Activated CD4-positive, alpha-beta memory T cell treated with anti-CD3 and anti-CD28 coated beads, Interleukin-2, amount 10 ng/mL, durations not matched to agents 7 days and 5 days (primary cell): ENCODE data around the gene ATP8B4. TPM values are rescaled to one million over a fixed set of nuclear protein-coding genes. Genes with fewer than 3 reads are reported as not detected.
A peak's percentile ranks its signal among the peaks of the same experiment; 100 is the strongest.

Source experiments
- CTCF ChIA-PET: fragments of 350-600 bp; sonication (Branson Sonifier 250); formaldehyde crosslinking; loops from one replicate; lab custom pipeline; 2021; ENCODE audit warnings: antibody characterized with exemption, inconsistent platforms; lab: Charles Lee
- POLR2A ChIA-PET: fragments of 350-600 bp; sonication (Branson Sonifier 250); formaldehyde crosslinking; loops from one replicate; lab custom pipeline; 2021; ENCODE audit warnings: antibody characterized with exemption; lab: Charles Lee
- DNase-seq: peaks from one replicate; pipeline ENCODE4 v3.0.0-alpha.2; 2020
- H3K27ac Mint-ChIP-seq: one replicate; pipeline ENCODE4 v1.8.0; 2021; ENCODE audit warnings: mild to moderate bottlenecking, mixed read lengths
- H3K27me3 Mint-ChIP-seq: one replicate; pipeline ENCODE4 v1.8.0; 2021; ENCODE audit warnings: mixed read lengths
- H3K36me3 Mint-ChIP-seq: one replicate; pipeline ENCODE4 v1.8.0; 2021; ENCODE audit warnings: low read depth, mixed read lengths
- H3K4me1 Mint-ChIP-seq: one replicate; pipeline ENCODE4 v1.8.0; 2021; ENCODE audit warnings: mixed read lengths
- H3K4me3 Mint-ChIP-seq: one replicate; pipeline ENCODE4 v1.8.0; 2021; ENCODE audit warnings: mild to moderate bottlenecking, mixed read lengths
- H3K9me3 Mint-ChIP-seq: one replicate; pipeline ENCODE4 v1.8.0; 2021; ENCODE audit warnings: mixed read lengths
- total RNA-seq, 2 experiments: library from RNA; stranded (reverse); gene quantifications; one replicate each; pipeline ENCODE4 v1.2.3, GENCODE V29; 2021

ATP8B4 gene
- total RNA-seq, 2 experiments from 2014 or later, result 19.9 to 20.7 TPM

DNA sequence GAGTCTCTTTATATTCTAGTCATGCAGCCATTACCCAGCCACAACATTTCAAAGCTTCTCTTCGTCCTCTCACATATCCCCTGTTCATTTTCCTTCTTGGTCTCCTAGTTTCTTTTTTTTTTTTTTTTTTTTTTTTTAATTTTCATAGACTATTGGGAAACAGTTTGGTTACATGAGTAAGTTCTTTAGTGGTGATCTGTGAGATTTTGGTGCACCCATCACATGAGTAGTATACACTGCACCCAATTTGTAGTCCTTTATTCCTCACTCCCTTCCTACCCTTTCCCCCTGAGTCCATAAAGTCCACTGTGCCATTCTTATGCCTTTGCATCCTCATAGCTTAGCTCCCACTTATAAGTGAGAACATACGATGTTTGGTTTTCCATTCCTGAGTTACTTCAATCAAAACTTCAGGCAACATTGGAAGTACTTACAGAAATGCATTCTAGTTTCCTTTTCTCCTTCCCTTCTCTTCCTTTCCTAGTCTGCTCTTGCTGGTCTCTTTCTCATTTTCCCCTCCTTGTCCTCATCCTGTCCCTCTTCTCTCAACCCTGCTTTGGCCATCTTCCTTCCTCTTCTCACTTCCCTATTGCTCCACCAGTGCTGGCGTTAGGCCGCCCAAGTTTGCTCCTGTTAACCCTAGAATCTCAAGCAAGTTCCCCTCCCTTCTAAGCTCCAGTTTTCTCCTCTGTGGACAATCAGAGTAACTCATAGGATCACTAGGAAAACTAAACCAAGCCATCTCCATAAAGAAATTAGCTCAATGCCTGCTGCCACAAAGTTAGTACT, 4.8 kb downstream of the ATP8B4 start:
- POLR2A ChIA-PET, result no interaction called here
- peaks cover 75% of the 10 kb centered on the region for H3K4me1 Mint-ChIP-seq
- CTCF ChIA-PET, result interaction anchor here (0.6 to 1.3 kb wide), 2 partner anchors 202 to 241 kb away, joined by 3 read pairs; no protein-coding TSS in a partner anchor
- peaks cover 2% of the 10 kb centered on the region for H3K27me3 Mint-ChIP-seq
- no peak overlapping the region for H3K4me3 Mint-ChIP-seq
- no peak for DNase-seq
- H3K36me3 Mint-ChIP-seq, result peaks cover 22% of the 10 kb centered on the region
- H3K27ac Mint-ChIP-seq, result no peak overlapping the region
- H3K9me3 Mint-ChIP-seq, result peaks cover 3% of the 10 kb centered on the region

DNA sequence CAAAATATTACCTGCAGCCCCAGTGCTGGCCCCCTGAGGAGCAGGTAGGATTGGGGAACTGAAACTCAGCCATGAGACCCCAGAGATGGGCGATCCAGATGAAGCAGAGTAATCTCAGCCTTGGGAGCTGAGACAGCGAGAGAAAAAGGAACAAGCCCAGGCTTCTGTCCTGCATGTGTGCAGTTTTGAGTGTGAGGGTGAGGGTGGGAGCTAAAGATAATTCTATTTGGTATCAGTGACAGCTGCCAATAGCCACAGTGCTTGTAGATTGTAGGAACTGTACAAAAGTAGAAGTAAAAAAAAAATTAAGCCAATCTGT, 5.9 kb downstream of the ATP8B4 start:
- peaks cover 26% of the 10 kb centered on the region for H3K36me3 Mint-ChIP-seq
- CTCF ChIA-PET, result interaction anchor here (1.0 to 1.3 kb wide), 2 partner anchors 70 to 203 kb away, joined by 3 read pairs; no protein-coding TSS in a partner anchor
- DNase-seq, result no peak
- peaks cover 2% of the 10 kb centered on the region for H3K27me3 Mint-ChIP-seq
- no peak overlapping the region for H3K4me3 Mint-ChIP-seq
- peaks cover 3% of the 10 kb centered on the region for H3K9me3 Mint-ChIP-seq
- H3K4me1 Mint-ChIP-seq, result peaks cover 77% of the 10 kb centered on the region
- no peak overlapping the region for H3K27ac Mint-ChIP-seq
- POLR2A ChIA-PET, result no interaction called here

DNA sequence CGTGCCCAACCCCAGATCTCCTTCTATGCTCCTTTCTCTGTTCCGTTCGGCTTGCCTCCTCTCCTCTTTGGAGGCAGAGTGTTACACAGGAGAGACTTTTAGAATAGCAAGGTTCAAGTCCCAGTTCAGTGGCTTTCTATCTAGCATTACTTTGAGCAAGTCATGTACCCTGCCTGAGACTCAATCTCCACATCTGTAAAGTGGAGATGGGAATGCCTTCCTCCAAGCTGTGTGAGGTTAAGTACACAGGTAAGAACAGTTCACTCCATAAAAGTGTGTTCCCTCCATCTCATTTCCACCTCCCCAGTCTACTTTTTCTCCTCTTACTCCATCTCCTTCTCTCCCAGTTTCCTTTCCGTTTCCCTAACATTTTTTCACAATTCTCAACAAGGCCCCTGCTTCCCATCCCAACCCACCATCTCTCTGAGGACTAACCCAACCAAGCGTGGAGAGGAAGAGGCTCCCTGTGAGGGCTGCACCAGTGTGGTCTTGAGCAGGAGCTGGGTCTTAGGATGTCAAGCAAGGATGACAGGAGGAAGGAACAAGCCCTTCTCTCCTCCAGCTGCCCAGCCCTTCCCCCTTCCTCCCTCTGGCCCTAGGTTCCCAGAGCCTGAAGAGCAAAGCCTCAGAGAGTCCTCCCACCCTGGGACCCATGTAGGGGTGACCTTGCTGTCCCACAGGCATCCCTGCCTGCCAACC, 6.4 kb downstream of the ATP8B4 start:
- Mint-ChIP-seq H3K36me3 (peaks cover 24% of the 10 kb centered on the region), H3K27me3 (peaks cover under 1% of the 10 kb centered on the region), H3K9me3 (peaks cover under 1% of the 10 kb centered on the region), H3K27ac (no peak overlapping the region), H3K4me1 (peaks cover 80% of the 10 kb centered on the region), H3K4me3 (no peak overlapping the region)
- no peak for DNase-seq
- ChIA-PET CTCF (interaction anchor here (1.0 to 1.1 kb wide), 2 partner anchors 71 to 109 kb away, joined by 3 read pairs; no protein-coding TSS in a partner anchor), POLR2A (no interaction called here)

DNA sequence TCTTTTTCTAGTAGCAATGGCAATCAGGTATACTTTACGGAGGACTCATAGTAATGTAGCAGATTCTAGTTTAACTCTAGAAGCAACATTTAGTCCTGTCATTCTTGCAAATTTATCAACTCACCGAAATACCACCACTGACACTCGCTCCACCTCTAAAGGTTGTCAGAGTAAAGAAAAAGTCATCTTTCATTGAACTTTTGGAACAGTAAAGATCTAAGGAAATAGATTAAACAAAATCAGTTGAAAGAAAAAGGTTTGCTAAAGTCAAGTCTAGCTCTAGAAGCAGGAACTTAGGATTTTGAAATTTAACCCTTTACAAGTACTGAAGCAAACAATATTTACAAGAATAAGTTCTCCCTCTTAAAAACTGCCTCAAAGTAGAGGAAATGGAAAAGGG, 8.7 kb downstream of the ATP8B4 start:
- DNase-seq, result no peak
- H3K4me1 Mint-ChIP-seq, result peaks cover 81% of the 10 kb centered on the region
- H3K36me3 Mint-ChIP-seq, result peaks cover 17% of the 10 kb centered on the region
- H3K9me3 Mint-ChIP-seq, result no peaks in the 10 kb centered on the region
- ChIA-PET POLR2A (interaction anchor here (3.5 to 3.6 kb wide), 2 partner anchors 9 to 25 kb away, joined by 19 to 21 read pairs; partner anchors contain the start of gene ATP8B4), CTCF (interaction anchor here (1.3 kb wide), 2 partner anchors 24 to 107 kb away, joined by 3 to 4 read pairs; no protein-coding TSS in a partner anchor)
- H3K27ac Mint-ChIP-seq, result no peak overlapping the region
- no peak overlapping the region for H3K4me3 Mint-ChIP-seq
- H3K27me3 Mint-ChIP-seq, result no peaks in the 10 kb centered on the region

DNA sequence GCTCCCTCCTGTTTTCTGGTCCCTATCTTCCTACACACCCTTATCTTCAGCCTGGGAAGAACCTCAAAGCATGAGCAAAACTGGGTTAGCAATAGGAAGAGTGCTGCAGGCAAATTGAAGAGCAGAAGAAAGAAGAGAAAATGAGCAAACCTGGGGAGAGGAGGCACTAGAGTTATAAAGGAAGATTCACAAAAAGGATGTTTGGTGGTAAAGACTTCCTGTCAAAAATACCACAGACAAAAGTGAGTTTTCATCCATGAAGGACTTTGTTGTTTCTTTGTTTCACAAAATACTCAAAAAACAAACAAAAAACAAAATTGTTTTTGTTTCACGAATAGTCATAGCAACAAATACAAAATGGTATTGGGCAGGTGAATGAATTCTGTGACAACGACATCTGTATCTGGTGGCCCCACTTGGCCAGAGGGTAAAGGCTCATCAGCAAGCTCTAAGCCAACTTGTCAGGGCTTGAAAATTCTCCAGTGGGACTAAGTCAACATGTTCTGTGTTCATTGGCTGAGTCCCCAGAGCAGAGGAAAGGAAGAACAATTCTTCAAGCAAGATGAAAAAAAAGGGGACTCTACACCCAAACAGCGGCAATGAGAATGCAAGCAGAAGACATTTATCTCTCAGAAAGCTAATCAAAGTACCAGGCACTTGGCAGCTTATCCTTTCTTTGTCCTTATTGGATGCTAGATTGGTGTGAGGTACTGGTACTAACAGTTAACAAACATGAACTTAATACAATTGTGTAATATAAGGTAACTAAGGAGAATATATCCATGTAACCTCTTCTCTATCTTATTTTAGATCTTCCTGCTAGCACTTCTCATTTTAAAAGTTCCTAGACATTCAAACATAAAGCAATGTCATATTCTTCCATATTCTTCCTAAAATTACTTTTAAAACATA, 9.7 kb downstream of the ATP8B4 start:
- Mint-ChIP-seq H3K27ac (peak overlapping the region; percentile 91), H3K27me3 (no peaks in the 10 kb centered on the region), H3K4me3 (peak overlapping the region; percentile 37), H3K9me3 (peaks cover 2% of the 10 kb centered on the region), H3K36me3 (peaks cover 26% of the 10 kb centered on the region), H3K4me1 (peaks cover 84% of the 10 kb centered on the region)
- CTCF ChIA-PET, result interaction anchor here (1.3 kb wide), 2 partner anchors 25 to 106 kb away, joined by 3 to 4 read pairs; no protein-coding TSS in a partner anchor
- POLR2A ChIA-PET, result interaction anchor here (0.9 to 3.6 kb wide), 4 partner anchors 9 to 246 kb away, joined by 3 to 21 read pairs (median 13); partner anchors contain the start of genes ATP8B4 and GABPB1
- DNase-seq, result no peak

DNA sequence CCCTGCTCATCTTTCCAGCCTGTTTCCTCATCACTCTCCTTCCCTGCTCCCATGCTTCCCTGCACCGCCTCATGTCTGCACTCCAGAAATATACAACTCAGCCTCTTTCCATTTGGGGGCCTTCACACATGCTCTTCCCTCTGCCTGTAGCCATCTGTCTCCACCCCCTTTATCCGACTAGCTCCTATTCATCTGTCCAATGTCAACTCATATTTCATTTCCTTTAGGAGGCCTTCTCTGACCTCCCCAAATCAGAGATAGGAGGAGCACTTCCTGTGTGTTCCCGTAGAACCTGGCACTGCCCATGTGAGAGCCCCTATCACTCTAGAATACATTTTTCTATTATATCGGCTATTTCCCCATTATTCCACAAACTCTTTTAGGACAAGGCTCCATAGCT, 10.6 kb downstream of the ATP8B4 start:
- peak overlapping the region; percentile 42 for H3K4me3 Mint-ChIP-seq
- DNase-seq, result no peak
- no peaks in the 10 kb centered on the region for H3K27me3 Mint-ChIP-seq
- peaks cover 10% of the 10 kb centered on the region for H3K9me3 Mint-ChIP-seq
- CTCF ChIA-PET, result no interaction called here
- POLR2A ChIA-PET, result interaction anchor here (1.7 to 3.6 kb wide), 3 partner anchors 10 to 246 kb away, joined by 7 to 21 read pairs (median 19); partner anchors contain the start of genes ATP8B4 and GABPB1
- H3K4me1 Mint-ChIP-seq, result peaks cover 89% of the 10 kb centered on the region
- H3K27ac Mint-ChIP-seq, result peak overlapping the region; percentile 91
- H3K36me3 Mint-ChIP-seq, result peaks cover 35% of the 10 kb centered on the region

DNA sequence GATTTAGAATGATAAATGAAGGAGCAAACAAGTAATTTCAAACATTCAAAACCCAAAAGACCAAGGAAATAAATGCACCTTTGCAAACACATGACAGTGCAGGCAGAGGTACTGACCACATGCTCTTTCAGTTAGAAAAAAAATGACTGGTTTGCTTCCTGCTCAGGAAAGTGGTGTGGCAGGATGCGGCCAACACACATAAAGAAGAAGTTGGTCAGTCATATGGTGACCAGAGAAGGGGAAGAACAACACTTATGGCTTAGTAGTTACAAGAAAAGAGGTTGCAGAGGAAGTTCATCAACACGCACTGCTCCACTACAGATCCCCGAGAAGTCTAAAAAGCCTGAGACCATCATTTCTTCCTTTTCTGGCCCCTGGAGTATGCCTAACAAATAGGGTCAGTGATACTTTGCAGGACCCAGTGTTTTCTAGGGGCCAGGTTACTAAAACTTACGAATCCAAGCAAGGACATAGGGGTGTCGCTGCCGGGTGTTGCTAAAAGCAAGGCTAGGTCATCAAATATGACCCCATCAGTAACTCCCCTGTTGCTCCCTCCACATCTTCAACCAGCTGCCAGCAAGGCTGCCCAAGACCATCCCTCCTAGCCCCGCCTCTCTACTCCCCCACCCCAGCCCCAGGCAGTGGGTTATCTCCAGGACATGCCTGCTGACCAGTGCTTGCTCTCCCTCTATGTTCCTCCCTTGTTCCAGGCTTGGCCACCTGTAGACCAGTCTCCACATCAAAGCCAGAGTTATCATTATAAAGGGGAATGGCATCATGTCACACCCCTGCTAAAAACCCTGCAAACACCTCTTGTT, 11.2 kb downstream of the ATP8B4 start:
- H3K27me3 Mint-ChIP-seq, result no peaks in the 10 kb centered on the region
- peak overlapping the region; percentile 42 for H3K4me3 Mint-ChIP-seq
- POLR2A ChIA-PET, result interaction anchor here (0.9 to 3.6 kb wide), 6 partner anchors 11 to 247 kb away, joined by 3 to 21 read pairs (median 5); partner anchors contain the start of genes ATP8B4 and GABPB1
- peaks cover 42% of the 10 kb centered on the region for H3K36me3 Mint-ChIP-seq
- CTCF ChIA-PET, result no interaction called here
- peaks cover 89% of the 10 kb centered on the region for H3K4me1 Mint-ChIP-seq
- peaks cover 13% of the 10 kb centered on the region for H3K9me3 Mint-ChIP-seq
- H3K27ac Mint-ChIP-seq, result peak overlapping the region; percentile 91
- DNase-seq, result peak; percentile 64

DNA sequence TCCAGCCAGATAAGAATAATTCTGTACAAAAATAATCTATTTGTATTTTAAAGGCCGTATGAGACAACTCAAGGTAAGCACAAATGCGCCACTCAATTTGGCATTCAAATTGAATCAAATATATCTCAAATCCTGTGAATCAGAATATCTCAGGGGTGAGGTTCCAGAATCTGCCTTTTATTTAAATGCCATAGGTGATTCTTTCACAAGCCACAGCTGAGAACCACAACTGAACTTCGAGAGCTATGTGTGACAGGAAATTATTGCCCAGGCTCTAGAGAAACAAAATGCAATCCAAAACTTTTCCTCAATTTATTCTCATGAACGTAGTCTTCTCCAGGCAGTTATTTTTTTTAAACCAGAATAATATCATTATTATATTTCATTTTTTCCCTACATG, 11.9 kb downstream of the ATP8B4 start:
- Mint-ChIP-seq H3K27ac (peak overlapping the region; percentile 91), H3K27me3 (no peaks in the 10 kb centered on the region), H3K4me3 (no peak overlapping the region), H3K4me1 (peaks cover 87% of the 10 kb centered on the region), H3K9me3 (peaks cover 17% of the 10 kb centered on the region), H3K36me3 (peaks cover 42% of the 10 kb centered on the region)
- no peak for DNase-seq
- ChIA-PET POLR2A (interaction anchor here (0.9 to 3.6 kb wide), 4 partner anchors 28 to 154 kb away, joined by 3 to 21 read pairs (median 3); no protein-coding TSS in a partner anchor), CTCF (no interaction called here)

DNA sequence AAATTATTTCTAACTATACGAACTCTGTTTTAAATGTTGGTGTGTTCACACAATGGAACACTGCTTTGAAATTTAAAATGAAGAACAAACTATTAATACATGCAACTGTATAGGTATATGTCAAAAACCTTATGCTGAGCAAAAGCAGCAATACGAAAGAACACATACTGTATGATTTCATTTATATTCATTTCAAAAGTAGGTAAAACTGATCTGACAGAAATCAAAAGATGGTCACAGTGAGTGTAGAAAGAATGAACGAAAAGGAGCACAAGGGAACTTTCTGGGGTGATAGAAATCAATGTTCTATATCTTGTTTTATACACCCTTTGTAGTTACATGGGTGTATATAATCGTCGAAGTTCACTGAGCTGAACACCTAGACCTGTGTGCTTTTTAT, 12.6 kb downstream of the ATP8B4 start:
- Mint-ChIP-seq H3K4me3 (no peak overlapping the region), H3K36me3 (peaks cover 42% of the 10 kb centered on the region), H3K27me3 (no peaks in the 10 kb centered on the region), H3K9me3 (peaks cover 21% of the 10 kb centered on the region), H3K4me1 (peaks cover 84% of the 10 kb centered on the region), H3K27ac (peak overlapping the region; percentile 68)
- CTCF ChIA-PET, result no interaction called here
- POLR2A ChIA-PET, result interaction anchor here (0.9 kb wide), 1 partner anchor 76 kb away, joined by 3 read pairs; no protein-coding TSS in a partner anchor
- DNase-seq, result no peak

DNA sequence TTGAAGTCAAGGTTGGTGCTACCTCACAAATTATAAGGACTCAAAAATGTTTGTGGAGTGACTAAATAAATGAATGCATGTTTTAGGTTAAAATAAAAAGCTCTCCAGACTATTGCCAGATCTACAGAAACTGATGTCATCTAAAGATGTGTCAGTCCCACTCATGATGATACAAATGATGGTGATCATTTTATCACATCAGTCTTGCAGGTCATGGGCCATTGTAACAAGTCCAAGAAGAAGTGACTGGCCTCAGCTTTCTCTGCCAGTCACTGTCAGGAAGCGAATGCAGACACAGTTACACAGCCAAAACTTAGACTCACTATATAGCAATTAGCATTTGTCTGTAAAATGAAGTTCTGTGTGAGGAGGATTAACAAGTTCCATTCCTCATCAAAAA, 18.5 kb downstream of the ATP8B4 start:
- DNase-seq, result no peak
- peaks cover 3% of the 10 kb centered on the region for H3K27me3 Mint-ChIP-seq
- H3K9me3 Mint-ChIP-seq, result peaks cover 24% of the 10 kb centered on the region
- CTCF ChIA-PET, result no interaction called here
- no peak overlapping the region for H3K27ac Mint-ChIP-seq
- H3K36me3 Mint-ChIP-seq, result peaks cover 50% of the 10 kb centered on the region
- H3K4me1 Mint-ChIP-seq, result peaks cover 46% of the 10 kb centered on the region
- H3K4me3 Mint-ChIP-seq, result no peak overlapping the region
- POLR2A ChIA-PET, result no interaction called here

DNA sequence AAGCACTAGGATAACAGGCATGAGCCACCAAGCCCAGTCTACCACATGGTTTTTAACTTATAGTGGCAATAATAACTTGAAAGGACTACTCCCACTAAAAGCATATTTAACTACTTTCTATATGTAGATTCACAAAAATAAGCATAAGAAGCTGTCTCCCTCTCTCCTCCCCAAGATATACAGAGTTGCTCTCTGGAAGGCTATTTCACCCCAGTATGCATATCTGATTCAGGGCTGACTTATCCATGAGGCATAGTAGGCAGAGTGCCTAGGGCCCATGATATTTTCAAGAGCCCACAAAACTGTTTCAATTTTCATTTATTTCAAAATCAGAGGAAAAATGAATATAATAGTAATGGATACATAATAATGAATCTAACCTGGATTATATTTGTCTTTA, 20.5 kb downstream of the ATP8B4 start:
- no peak overlapping the region for H3K27ac Mint-ChIP-seq
- DNase-seq, result no peak
- ChIA-PET POLR2A (no interaction called here), CTCF (no interaction called here)
- peaks cover 32% of the 10 kb centered on the region for H3K4me1 Mint-ChIP-seq
- peaks cover 3% of the 10 kb centered on the region for H3K27me3 Mint-ChIP-seq
- no peak overlapping the region for H3K4me3 Mint-ChIP-seq
- peaks cover 15% of the 10 kb centered on the region for H3K9me3 Mint-ChIP-seq
- peaks cover 39% of the 10 kb centered on the region for H3K36me3 Mint-ChIP-seq
